ENCODE results near the gene SAMD1.
"Not testable (repeated sequence)": the region's sequence is repeated elsewhere in the genome, so short reads cannot be mapped to it uniquely, and the experiment has no call there.

Gene SAMD1

DNA sequence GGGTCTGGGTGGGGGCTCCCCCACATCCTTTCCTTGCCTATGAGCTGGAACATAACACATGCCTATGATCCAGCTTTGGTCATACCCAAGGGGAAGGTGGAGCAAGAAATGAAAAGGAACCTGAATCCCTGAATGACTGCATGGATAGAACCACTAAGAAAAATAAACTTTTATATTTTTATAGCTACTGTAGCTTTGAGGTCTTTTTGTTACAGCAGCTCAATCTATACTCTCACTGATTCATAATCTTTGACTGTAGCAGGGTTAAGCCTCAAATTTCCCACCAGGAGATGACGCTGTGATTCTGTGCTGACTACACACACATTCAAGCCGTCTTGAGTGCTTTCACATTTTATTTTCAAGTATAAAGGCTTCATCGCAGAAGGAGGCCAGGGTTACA, 37.5 kb downstream of the SAMD1 start:
- TF ChIP-seq CTCF (conservative IDR thresholded peaks at IDR 0.05) (no peak), ZFX (IDR thresholded peaks at IDR 0.05) (no peak)
- no peak overlapping the region for H3K27ac ChIP-seq

GRCh38 chr19:14052470-14052869, 38.1 kb downstream of the SAMD1 start:
- TF ChIP-seq ZFX (IDR thresholded peaks at IDR 0.05) (no peak), CTCF (conservative IDR thresholded peaks at IDR 0.05) (no peak)
- H3K27ac ChIP-seq, result no peak overlapping the region

DNA sequence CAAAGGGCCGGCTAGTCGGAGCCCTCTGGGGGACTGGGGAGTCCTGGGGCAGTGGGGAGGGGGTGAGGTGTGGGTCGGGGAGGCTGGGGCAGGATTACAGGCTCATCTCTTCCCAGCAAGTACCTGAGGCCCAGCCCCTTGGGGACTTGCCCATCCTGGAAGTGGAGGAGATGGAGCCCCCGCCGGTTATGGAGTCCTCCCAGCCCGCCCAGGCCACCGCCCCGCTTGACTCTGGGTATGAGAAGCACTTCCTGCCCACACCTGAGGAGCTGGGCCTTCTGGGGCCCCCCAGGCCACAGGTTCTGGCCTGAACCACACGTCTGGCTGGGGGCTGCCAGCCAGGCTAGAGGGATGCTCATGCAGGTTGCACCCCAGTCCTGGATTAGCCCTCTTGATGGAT, 38.6 kb downstream of the SAMD1 start:
- TF ChIP-seq ZFX (IDR thresholded peaks at IDR 0.05) (no peak), CTCF (conservative IDR thresholded peaks at IDR 0.05) (no peak)

GRCh38 chr19:14050961-14051360, 39.6 kb downstream of the SAMD1 start:
- not testable (repeated sequence) for H3K27ac ChIP-seq

More for the DNA sequence above, 38.6 kb downstream of the SAMD1 start:
- no peak overlapping the region for H3K27ac ChIP-seq

DNA sequence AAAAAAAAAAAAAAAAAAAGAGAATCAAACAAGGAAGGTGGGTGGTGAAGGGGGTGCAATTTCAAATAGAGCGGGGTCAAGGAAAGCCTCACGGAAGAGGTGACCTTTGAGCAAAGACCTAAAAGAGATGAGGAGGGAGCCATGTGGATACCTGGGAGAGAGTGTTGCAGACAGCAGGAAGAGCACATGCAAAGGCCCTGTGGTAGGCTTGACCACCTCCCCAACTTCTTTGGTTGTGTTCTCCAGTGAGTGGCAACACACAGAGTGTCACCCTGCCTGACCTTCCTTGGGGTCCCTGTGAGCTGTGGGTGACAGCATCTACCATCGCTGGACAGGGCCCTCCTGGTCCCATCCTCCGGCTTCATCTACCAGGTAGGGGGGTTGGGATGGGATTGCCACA, 40.0 kb downstream of the SAMD1 start:
- no peak for TF ChIP-seq CTCF (conservative IDR thresholded peaks at IDR 0.05)
- TF ChIP-seq ZFX (IDR thresholded peaks at IDR 0.05), result no peak

DNA sequence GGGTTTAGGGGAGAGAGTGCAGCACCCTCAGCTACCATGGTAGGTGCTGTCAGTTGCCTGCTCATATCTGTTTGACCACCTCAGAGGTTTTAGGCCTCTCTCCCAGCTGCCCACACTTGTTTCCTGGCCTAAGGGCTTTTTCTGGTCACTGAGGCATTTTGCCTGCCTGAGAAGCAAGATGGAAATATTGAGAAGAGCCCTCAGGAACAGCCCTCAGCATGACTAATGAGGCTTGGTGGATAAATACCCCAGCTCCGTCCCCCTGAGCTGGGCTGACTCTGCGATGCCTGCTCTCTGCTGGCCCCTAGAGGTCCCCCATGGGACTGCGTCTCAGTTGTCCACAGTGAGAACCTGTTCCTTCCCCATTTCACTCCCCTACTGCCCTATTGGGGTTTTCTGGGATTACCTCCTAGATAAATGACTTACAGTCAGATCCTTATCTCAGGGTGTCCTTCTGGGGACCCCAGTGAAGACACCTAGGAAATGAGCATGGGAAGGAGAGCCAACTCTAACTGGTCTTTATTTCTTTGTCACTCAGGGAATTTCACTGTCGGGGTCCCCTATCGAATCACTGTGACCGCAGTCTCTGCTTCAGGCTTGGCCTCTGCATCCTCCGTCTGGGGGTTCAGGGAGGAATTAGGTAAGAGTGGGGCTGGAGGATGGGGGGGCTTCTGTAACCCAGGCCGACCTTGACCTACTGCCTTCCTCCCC, 42.0 kb downstream of the SAMD1 start:
- H3K27ac ChIP-seq, result no peak overlapping the region
- TF ChIP-seq ZFX (IDR thresholded peaks at IDR 0.05) (no peak), CTCF (conservative IDR thresholded peaks at IDR 0.05) (peak; percentile 96)

More for the DNA sequence above, 40.0 kb downstream of the SAMD1 start:
- H3K27ac ChIP-seq, result no peak overlapping the region

- not testable (repeated sequence) for H3K27ac ChIP-seq
These were observed 42.7 kb downstream of the SAMD1 start for GRCh38 chr19:14047866-14048265.

- peak; percentile 71 for TF ChIP-seq CTCF (conservative IDR thresholded peaks at IDR 0.05)
- H3K27ac ChIP-seq, result not testable (repeated sequence)
These were observed 47.6 kb downstream of the SAMD1 start for GRCh38 chr19:14042659-14043608.

All from C4-2B (cell line).